GM23338 (cell line): ENCODE data around the gene SPOPL. TPM values are rescaled to one million over a fixed set of nuclear protein-coding genes. Genes with fewer than 3 reads are reported as not detected.

Source experiments
- ATAC-seq: fragments of 200-7000 bp; cut with Tn5 transposase; 3 replicates; pipeline ENCODE4 v1.9.1; 2020
- DNase-seq: peaks from one replicate; pipeline ENCODE4 v3.0.0-alpha.2; 2015; ENCODE audit warnings: low spot score
- H2AFZ ChIP-seq: fragments of 200-600 bp; sonication (generic); 2 replicates; pipeline ENCODE4 v1.8.0; 2016; ENCODE audit warnings: antibody characterized with exemption, mild to moderate bottlenecking, moderate library complexity
- H3F3A ChIP-seq: fragments of 200-600 bp; sonication (generic); replicated peaks from 2 replicates; pipeline ENCODE4 v1.8.0; 2017; ENCODE audit warnings: antibody characterized with exemption, mixed run types, low read depth
- H3K27ac ChIP-seq: fragments of 200-600 bp; sonication (generic); 2 replicates; pipeline ENCODE4 v1.6.1; 2016; ENCODE audit warnings: low read depth
- H3K27me3 ChIP-seq: fragments of 200-600 bp; sonication (generic); 2 replicates; pipeline ENCODE4 v1.8.0; 2016; ENCODE audit warnings: mild to moderate bottlenecking, mixed run types, moderate library complexity; ENCODE audit not compliant: insufficient read depth
- H3K36me3 ChIP-seq: fragments of 200-600 bp; sonication (generic); 2 replicates; pipeline ENCODE4 v1.8.0; 2016; ENCODE audit warnings: mild to moderate bottlenecking; ENCODE audit not compliant: insufficient read depth
- H3K4me1 ChIP-seq: fragments of 200-600 bp; sonication (generic); 2 replicates; pipeline ENCODE4 v1.8.0; 2016; ENCODE audit warnings: mild to moderate bottlenecking, moderate library complexity; ENCODE audit not compliant: insufficient read depth
- H3K4me2 ChIP-seq: fragments of 200-600 bp; sonication (generic); 2 replicates; pipeline ENCODE4 v1.7.1; 2017; ENCODE audit warnings: mixed run types
- H3K4me3 ChIP-seq: fragments of 200-600 bp; sonication (generic); 2 replicates; pipeline ENCODE4 v1.6.1; 2016; ENCODE audit warnings: mixed run types
- H3K79me2 ChIP-seq: fragments of 200-600 bp; sonication (generic); replicated peaks from 2 replicates; pipeline ENCODE4 v1.8.0; 2017; ENCODE audit warnings: mild to moderate bottlenecking; ENCODE audit not compliant: insufficient read depth
- H3K9me2 ChIP-seq: fragments of 200-600 bp; sonication (generic); 2 replicates; pipeline ENCODE4 v1.8.0; 2017; ENCODE audit not compliant: insufficient read depth
- H4K20me1 ChIP-seq: fragments of 200-600 bp; sonication (generic); replicated peaks from 2 replicates; pipeline ENCODE4 v1.8.0; 2017; ENCODE audit warnings: mild to moderate bottlenecking; ENCODE audit not compliant: insufficient read depth
- H3K27ac Mint-ChIP-seq: 2 replicates; pipeline ENCODE4 v1.8.0; 2020; ENCODE audit warnings: inconsistent platforms, mild to moderate bottlenecking, moderate library complexity, mixed read lengths
- H3K27me3 Mint-ChIP-seq: 3 replicates; pipeline ENCODE4 v1.8.0; 2022; ENCODE audit warnings: low read depth, mild to moderate bottlenecking, moderate library complexity, mixed read lengths, inconsistent platforms; ENCODE audit not compliant: insufficient read depth, poor library complexity
- H3K36me3 Mint-ChIP-seq: 3 replicates; pipeline ENCODE4 v1.8.0; 2021; ENCODE audit warnings: low read depth, mild to moderate bottlenecking, inconsistent platforms, moderate library complexity, mixed read lengths
- H3K4me1 Mint-ChIP-seq: 3 replicates; pipeline ENCODE4 v1.8.0; 2020; ENCODE audit warnings: mild to moderate bottlenecking, inconsistent platforms, mixed read lengths
- H3K4me3 Mint-ChIP-seq: 3 replicates; pipeline ENCODE4 v1.8.0; 2021; ENCODE audit warnings: moderate library complexity, mild to moderate bottlenecking, inconsistent platforms, mixed read lengths
- H3K9me3 Mint-ChIP-seq: 3 replicates; pipeline ENCODE4 v1.8.0; 2020; ENCODE audit warnings: moderate library complexity, mild to moderate bottlenecking, inconsistent platforms, mixed read lengths
- EZH2 ChIP-seq: fragments of 200-600 bp; sonication (generic); IDR thresholded peaks from one replicate; pipeline ENCODE4 v1.8.0; 2017; ENCODE audit warnings: antibody characterized with exemption, mild to moderate bottlenecking, low read depth; ENCODE audit not compliant: unreplicated experiment
- NANOG ChIP-seq: IDR thresholded peaks from 2 replicates; pipeline ENCODE4 v1.6.1; 2016; ENCODE audit warnings: antibody characterized with exemption, borderline replicate concordance
- ZNF331 ChIP-seq: fragments of 250-450 bp; sonication (Bioruptor Pico); IDR thresholded peaks from 2 replicates; pipeline ENCODE4 v1.5.0; 2020; ENCODE audit warnings: low read depth, mild to moderate bottlenecking, moderate library complexity
- polyA plus RNA-seq: library from polyadenylated mRNA; unstranded; fragments of >200 nt; fragmentation: Nextera tagmentation; extraction: Ambion mirVana; gene quantifications from 2 replicates; pipeline ENCODE4 v1.2.1, GENCODE V29; 2016
- total RNA-seq: library from RNA; depleted of rRNA; stranded (reverse); fragments of >200 nt; shearing (Covaris generic); gene quantifications from 2 replicates; pipeline ENCODE4 v1.2.3, GENCODE V29; 2014
- TF ChIP-seq, protein P1 (sequence below): IDR thresholded peaks from 2 replicates; pipeline ENCODE4 v1.6.1; 2016; ENCODE audit warnings: antibody characterized with exemption
- TF ChIP-seq, protein P2 (sequence below): fragments of 250-450 bp; sonication (Bioruptor Pico); IDR thresholded peaks from 2 replicates; pipeline ENCODE4 v1.5.0; 2020; ENCODE audit warnings: mild to moderate bottlenecking, moderate library complexity
- TF ChIP-seq, protein P3 (sequence below), 2 experiments: fragments of 200-600 bp in 1 of 2; sonication (generic) in 1 of 2; conservative IDR thresholded peaks; 2 replicates each; pipeline versions ENCODE4 v1.5.1 to v1.6.1; 2016 to 2017; ENCODE audit warnings: antibody characterized with exemption in 2 of 2, low read depth in 2 of 2, mild to moderate bottlenecking in 2 of 2, moderate library complexity in 1 of 2

SPOPL gene
- total and polyA plus RNA-seq, 2 experiments from 2014 or later: 4.5 to 15.4 TPM

DNA sequence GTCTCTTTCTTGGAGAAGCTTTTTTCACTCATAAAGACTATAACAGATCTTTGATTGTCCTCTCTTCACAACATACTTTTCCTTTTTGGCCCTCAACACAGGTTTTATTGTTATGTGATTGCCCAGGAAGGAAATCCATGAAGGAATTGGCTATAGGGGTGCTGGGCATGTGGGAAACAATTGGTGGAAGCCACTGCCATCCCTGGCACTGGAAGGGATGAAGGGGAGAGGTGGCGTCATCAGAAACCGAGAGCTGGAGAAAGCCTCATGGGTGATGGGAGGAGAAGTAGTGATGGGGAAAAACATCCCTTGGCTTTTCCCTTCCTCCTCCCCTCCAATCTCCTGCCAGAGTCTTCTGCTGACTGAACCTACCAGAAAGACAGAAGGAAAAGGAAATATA, 106.2 kb downstream of the SPOPL start:
- no peak overlapping the region for H3K4me3 Mint-ChIP-seq
- ATAC-seq: no peak
- H3K4me1 Mint-ChIP-seq: peaks cover 3% of the 10 kb centered on the region

DNA sequence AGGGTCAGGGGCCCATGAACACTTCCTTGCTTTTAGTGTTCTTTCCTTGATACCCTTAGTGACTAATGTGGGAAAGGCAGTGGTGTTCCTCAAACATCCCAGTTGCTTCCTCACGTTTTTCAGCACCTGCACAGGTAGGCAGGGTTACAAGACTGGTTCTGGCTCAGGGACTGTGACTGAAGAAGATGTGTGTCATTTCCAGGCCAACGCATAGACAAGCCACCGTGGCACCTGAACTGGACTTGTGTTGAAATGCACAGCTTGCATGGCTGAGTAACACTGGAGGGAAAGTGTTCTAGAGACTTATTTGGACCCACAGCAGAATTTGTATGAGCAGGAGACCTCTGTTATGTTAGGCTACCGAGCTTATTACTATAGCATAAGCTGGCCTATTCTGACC, 107.9 kb downstream of the SPOPL start:
- Mint-ChIP-seq H3K4me3 (no peak overlapping the region), H3K4me1 (no peaks in the 10 kb centered on the region; the same call in 2 of the 3 replicates), H3K36me3 (no peaks in the 10 kb centered on the region), H3K9me3 (no peaks in the 10 kb centered on the region), H3K27me3 (peaks cover 8% of the 10 kb centered on the region), H3K27ac (no peak overlapping the region)
- Histone ChIP-seq H3K4me3 (no peak overlapping the region), H3K4me1 (no peaks in the 10 kb centered on the region), H3K79me2 (no peaks in the 10 kb centered on the region), H3K27ac (no peak overlapping the region), H3K36me3 (no peaks in the 10 kb centered on the region), H3F3A (no peaks in the 10 kb centered on the region), H3K9me2 (0 out of 2 replicates have a peak, but pooled peaks cover 5% of the 10 kb centered on the region), H3K27me3 (no peaks in the 10 kb centered on the region), H2AFZ (no peak overlapping the region), H3K4me2 (no peak overlapping the region), H4K20me1 (no peaks in the 10 kb centered on the region)
- ATAC-seq: no peak
- DNase-seq: no peak
- TF ChIP-seq, protein P1, sequence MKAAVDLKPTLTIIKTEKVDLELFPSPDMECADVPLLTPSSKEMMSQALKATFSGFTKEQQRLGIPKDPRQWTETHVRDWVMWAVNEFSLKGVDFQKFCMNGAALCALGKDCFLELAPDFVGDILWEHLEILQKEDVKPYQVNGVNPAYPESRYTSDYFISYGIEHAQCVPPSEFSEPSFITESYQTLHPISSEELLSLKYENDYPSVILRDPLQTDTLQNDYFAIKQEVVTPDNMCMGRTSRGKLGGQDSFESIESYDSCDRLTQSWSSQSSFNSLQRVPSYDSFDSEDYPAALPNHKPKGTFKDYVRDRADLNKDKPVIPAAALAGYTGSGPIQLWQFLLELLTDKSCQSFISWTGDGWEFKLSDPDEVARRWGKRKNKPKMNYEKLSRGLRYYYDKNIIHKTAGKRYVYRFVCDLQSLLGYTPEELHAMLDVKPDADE: no peak
- TF ChIP-seq, protein P2, sequence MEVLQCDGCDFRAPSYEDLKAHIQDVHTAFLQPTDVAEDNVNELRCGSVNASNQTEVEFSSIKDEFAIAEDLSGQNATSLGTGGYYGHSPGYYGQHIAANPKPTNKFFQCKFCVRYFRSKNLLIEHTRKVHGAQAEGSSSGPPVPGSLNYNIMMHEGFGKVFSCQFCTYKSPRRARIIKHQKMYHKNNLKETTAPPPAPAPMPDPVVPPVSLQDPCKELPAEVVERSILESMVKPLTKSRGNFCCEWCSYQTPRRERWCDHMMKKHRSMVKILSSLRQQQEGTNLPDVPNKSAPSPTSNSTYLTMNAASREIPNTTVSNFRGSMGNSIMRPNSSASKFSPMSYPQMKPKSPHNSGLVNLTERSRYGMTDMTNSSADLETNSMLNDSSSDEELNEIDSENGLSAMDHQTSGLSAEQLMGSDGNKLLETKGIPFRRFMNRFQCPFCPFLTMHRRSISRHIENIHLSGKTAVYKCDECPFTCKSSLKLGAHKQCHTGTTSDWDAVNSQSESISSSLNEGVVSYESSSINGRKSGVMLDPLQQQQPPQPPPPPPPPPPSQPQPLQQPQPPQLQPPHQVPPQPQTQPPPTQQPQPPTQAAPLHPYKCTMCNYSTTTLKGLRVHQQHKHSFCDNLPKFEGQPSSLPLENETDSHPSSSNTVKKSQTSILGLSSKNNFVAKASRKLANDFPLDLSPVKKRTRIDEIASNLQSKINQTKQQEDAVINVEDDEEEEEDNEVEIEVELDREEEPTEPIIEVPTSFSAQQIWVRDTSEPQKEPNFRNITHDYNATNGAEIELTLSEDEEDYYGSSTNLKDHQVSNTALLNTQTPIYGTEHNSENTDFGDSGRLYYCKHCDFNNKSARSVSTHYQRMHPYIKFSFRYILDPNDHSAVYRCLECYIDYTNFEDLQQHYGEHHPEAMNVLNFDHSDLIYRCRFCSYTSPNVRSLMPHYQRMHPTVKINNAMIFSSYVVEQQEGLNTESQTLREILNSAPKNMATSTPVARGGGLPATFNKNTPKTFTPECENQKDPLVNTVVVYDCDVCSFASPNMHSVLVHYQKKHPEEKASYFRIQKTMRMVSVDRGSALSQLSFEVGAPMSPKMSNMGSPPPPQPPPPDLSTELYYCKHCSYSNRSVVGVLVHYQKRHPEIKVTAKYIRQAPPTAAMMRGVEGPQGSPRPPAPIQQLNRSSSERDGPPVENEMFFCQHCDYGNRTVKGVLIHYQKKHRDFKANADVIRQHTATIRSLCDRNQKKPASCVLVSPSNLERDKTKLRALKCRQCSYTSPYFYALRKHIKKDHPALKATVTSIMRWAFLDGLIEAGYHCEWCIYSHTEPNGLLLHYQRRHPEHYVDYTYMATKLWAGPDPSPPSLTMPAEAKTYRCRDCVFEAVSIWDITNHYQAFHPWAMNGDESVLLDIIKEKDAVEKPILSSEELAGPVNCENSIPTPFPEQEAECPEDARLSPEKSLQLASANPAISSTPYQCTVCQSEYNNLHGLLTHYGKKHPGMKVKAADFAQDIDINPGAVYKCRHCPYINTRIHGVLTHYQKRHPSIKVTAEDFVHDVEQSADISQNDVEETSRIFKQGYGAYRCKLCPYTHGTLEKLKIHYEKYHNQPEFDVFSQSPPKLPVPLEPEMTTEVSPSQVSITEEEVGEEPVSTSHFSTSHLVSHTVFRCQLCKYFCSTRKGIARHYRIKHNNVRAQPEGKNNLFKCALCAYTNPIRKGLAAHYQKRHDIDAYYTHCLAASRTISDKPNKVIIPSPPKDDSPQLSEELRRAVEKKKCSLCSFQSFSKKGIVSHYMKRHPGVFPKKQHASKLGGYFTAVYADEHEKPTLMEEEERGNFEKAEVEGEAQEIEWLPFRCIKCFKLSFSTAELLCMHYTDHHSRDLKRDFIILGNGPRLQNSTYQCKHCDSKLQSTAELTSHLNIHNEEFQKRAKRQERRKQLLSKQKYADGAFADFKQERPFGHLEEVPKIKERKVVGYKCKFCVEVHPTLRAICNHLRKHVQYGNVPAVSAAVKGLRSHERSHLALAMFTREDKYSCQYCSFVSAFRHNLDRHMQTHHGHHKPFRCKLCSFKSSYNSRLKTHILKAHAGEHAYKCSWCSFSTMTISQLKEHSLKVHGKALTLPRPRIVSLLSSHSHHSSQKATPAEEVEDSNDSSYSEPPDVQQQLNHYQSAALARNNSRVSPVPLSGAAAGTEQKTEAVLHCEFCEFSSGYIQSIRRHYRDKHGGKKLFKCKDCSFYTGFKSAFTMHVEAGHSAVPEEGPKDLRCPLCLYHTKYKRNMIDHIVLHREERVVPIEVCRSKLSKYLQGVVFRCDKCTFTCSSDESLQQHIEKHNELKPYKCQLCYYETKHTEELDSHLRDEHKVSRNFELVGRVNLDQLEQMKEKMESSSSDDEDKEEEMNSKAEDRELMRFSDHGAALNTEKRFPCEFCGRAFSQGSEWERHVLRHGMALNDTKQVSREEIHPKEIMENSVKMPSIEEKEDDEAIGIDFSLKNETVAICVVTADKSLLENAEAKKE: no peak
- TF ChIP-seq, protein P3, sequence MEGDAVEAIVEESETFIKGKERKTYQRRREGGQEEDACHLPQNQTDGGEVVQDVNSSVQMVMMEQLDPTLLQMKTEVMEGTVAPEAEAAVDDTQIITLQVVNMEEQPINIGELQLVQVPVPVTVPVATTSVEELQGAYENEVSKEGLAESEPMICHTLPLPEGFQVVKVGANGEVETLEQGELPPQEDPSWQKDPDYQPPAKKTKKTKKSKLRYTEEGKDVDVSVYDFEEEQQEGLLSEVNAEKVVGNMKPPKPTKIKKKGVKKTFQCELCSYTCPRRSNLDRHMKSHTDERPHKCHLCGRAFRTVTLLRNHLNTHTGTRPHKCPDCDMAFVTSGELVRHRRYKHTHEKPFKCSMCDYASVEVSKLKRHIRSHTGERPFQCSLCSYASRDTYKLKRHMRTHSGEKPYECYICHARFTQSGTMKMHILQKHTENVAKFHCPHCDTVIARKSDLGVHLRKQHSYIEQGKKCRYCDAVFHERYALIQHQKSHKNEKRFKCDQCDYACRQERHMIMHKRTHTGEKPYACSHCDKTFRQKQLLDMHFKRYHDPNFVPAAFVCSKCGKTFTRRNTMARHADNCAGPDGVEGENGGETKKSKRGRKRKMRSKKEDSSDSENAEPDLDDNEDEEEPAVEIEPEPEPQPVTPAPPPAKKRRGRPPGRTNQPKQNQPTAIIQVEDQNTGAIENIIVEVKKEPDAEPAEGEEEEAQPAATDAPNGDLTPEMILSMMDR (conservative IDR thresholded peaks at IDR 0.05; ENCODE audit: low read depth in 2 of 2): no peak
- no peak for TF ChIP-seq NANOG

More for the DNA sequence above, 106.2 kb downstream of the SPOPL start:
- Histone ChIP-seq H3K9me2 (0 out of 2 replicates have a peak, but pooled peaks cover 5% of the 10 kb centered on the region), H3K27me3 (no peaks in the 10 kb centered on the region), H3K4me2 (no peak overlapping the region), H4K20me1 (no peaks in the 10 kb centered on the region), H3K79me2 (no peaks in the 10 kb centered on the region), H2AFZ (no peak overlapping the region), H3K4me3 (no peak overlapping the region), H3K36me3 (no peaks in the 10 kb centered on the region), H3K4me1 (no peaks in the 10 kb centered on the region), H3F3A (no peaks in the 10 kb centered on the region), H3K27ac (no peak overlapping the region)
- DNase-seq: no peak
- no peaks in the 10 kb centered on the region for H3K9me3 Mint-ChIP-seq
- no peaks in the 10 kb centered on the region for H3K36me3 Mint-ChIP-seq
- H3K27me3 Mint-ChIP-seq: peaks cover 8% of the 10 kb centered on the region
- no peak for TF ChIP-seq ZNF331 (CRISPR knock-in tag)
- TF ChIP-seq, protein P3 (conservative IDR thresholded peaks at IDR 0.05; ENCODE audit: low read depth in 2 of 2): no peak
- no peak for TF ChIP-seq EZH2
- H3K27ac Mint-ChIP-seq: no peak overlapping the region
